A549 (cell line): Measurements from ENCODE around the gene TP53I11. TPM values are rescaled to one million over a fixed set of nuclear protein-coding genes. Genes with fewer than 3 reads are reported as not detected.

ENCODE experiments used
- ATAC-seq, 2 experiments: fragments of 200-7000 bp in 1 of 2; fragments of >200 bp in 1 of 2; cut with Nextera tagmentation in 1 of 2; cut with Tn5 transposase in 1 of 2; 3 replicates each; pipeline versions ENCODE4 v1.8.0 to v1.9.1; 2018 to 2020; ENCODE audit warnings: mild to moderate bottlenecking in 1 of 2, moderate library complexity in 1 of 2
- CTCF ChIA-PET: fragments of 300-600 bp; sonication (Branson Sonifier 250); formaldehyde crosslinking; extraction: SDS; loops from one replicate; lab custom pipeline; 2021; ENCODE audit warnings: antibody characterized with exemption, inconsistent platforms; lab: Yijun Ruan, JAX
- POLR2A ChIA-PET: fragments of 350-600 bp; formaldehyde crosslinking; extraction: SDS; loops from one replicate; lab custom pipeline; 2021; ENCODE audit warnings: antibody characterized with exemption, inconsistent platforms; lab: Yijun Ruan, JAX
- DNase-seq, 2 experiments: peaks; one replicate each; pipeline versions ENCODE4 v3.0.0 to v3.0.0-alpha.2; 2011 to 2016; ENCODE audit warnings: low read depth in 1 of 2, low spot score in 1 of 2
- FAIRE-seq: peaks from 2 replicates; lab custom pipeline; 2011; peaks lifted over from hg19 to GRCh38; lab: Jason Lieb, UNC
- H3K27ac ChIP-seq, 2 experiments: fragments of >200 bp; sonication (Bioruptor Twin); formaldehyde crosslinking; 3 replicates each; pipeline ENCODE4 v1.5.1; 2016 to 2017
- H3K4me1 ChIP-seq: fragments of >200 bp; sonication (Bioruptor Twin); formaldehyde crosslinking; 3 replicates; pipeline ENCODE4 v1.6.1; 2016
- H3K4me2 ChIP-seq: fragments of >200 bp; sonication (Bioruptor Twin); formaldehyde crosslinking; 3 replicates; pipeline ENCODE4 v1.6.1; 2016
- H3K4me3 ChIP-seq: fragments of >200 bp; sonication (Bioruptor Twin); formaldehyde crosslinking; 3 replicates; pipeline ENCODE4 v1.5.1; 2016
- H3K9me3 ChIP-seq: fragments of >200 bp; sonication (Bioruptor Twin); formaldehyde crosslinking; 3 replicates; pipeline ENCODE4 v1.6.1; 2016
- CBX2 ChIP-seq: fragments of 200-600 bp; sonication (generic); IDR thresholded peaks from 2 replicates; pipeline ENCODE4 v1.6.1; 2016; ENCODE audit warnings: low read depth, mild to moderate bottlenecking, borderline replicate concordance
- CEBPB ChIP-seq, 2 experiments: fragments of >200 bp in 1 of 2; sonication (Bioruptor Twin) in 1 of 2; formaldehyde crosslinking in 1 of 2; IDR thresholded peaks; 2 replicates each; pipeline ENCODE4 v1.6.1; 2012 to 2016
- CHD2 ChIP-seq: fragments of 150-350 bp; IDR thresholded peaks from 2 replicates; pipeline ENCODE4 v1.6.1; 2014; ENCODE audit warnings: low read length; ENCODE audit not compliant: partially characterized antibody
- CHD4 ChIP-seq: fragments of 200-600 bp; sonication (generic); IDR thresholded peaks from 2 replicates; pipeline ENCODE4 v1.6.1; 2016; ENCODE audit warnings: antibody characterized with exemption, mild to moderate bottlenecking, borderline replicate concordance
- CTCF ChIP-seq: fragments of >200 bp; sonication (Bioruptor Twin); formaldehyde crosslinking; IDR thresholded peaks from 3 replicates; pipeline ENCODE4 v1.5.1; 2016
- E2F6 ChIP-seq: IDR thresholded peaks from 2 replicates; pipeline ENCODE4 v1.6.1; 2012; ENCODE audit warnings: low read depth, borderline replicate concordance
- EHF ChIP-seq: fragments of 250-450 bp; sonication (Bioruptor Pico); IDR thresholded peaks from 2 replicates; pipeline ENCODE4 v1.5.0; 2020; ENCODE audit warnings: mild to moderate bottlenecking
- ESRRA ChIP-seq: fragments of 150-350 bp; IDR thresholded peaks from 2 replicates; pipeline ENCODE4 v1.6.1; 2014; ENCODE audit warnings: mild to moderate bottlenecking, low read length, borderline replicate concordance
- HDAC2 ChIP-seq: fragments of 200-600 bp; sonication (generic); IDR thresholded peaks from 2 replicates; pipeline ENCODE4 v1.6.1; 2016
- HEYL ChIP-seq: fragments of 250-450 bp; sonication (Bioruptor Pico); IDR thresholded peaks from 2 replicates; pipeline ENCODE4 v1.8.0; 2021; ENCODE audit warnings: mild to moderate bottlenecking, moderate library complexity
- HMGXB4 ChIP-seq: fragments of 250-450 bp; sonication (Bioruptor Pico); IDR thresholded peaks from 2 replicates; pipeline ENCODE4 v1.5.0; 2021; ENCODE audit warnings: mild to moderate bottlenecking, moderate library complexity, borderline replicate concordance
- MAX ChIP-seq: IDR thresholded peaks from 2 replicates; pipeline ENCODE4 v1.6.1; 2012
- MAZ ChIP-seq: fragments of 150-350 bp; IDR thresholded peaks from 2 replicates; pipeline ENCODE4 v1.6.1; 2014; ENCODE audit warnings: antibody characterized with exemption, low read depth, low read length, borderline replicate concordance
- MYC ChIP-seq: IDR thresholded peaks from 2 replicates; pipeline ENCODE4 v1.6.1; 2012; ENCODE audit warnings: mild to moderate bottlenecking, inconsistent platforms, low read length, improper control_type of control experiment, borderline replicate concordance
- NPAS2 ChIP-seq: fragments of 250-450 bp; sonication (Bioruptor Pico); IDR thresholded peaks from 2 replicates; pipeline ENCODE4 v1.8.0; 2022; ENCODE audit warnings: mild to moderate bottlenecking, moderate library complexity, borderline replicate concordance
- NR3C1 ChIP-seq: fragments of >200 bp; sonication (Bioruptor Twin); formaldehyde crosslinking; IDR thresholded peaks from 3 replicates; pipeline ENCODE4 v1.6.1; 2017
- PBX3 ChIP-seq: IDR thresholded peaks from 2 replicates; pipeline ENCODE4 v1.6.1; 2012
- POLR2A ChIP-seq: IDR thresholded peaks from 2 replicates; pipeline ENCODE4 v1.6.1; 2012; ENCODE audit warnings: mild to moderate bottlenecking, low read length
- RAD21 ChIP-seq, 2 experiments: fragments of >200 bp in 1 of 2; sonication (Bioruptor Twin) in 1 of 2; formaldehyde crosslinking in 1 of 2; IDR thresholded peaks in 1 of 2; conservative IDR thresholded peaks in 1 of 2; 2 replicates in 1 of 2; 3 replicates in 1 of 2; pipeline ENCODE4 v1.6.1; 2012 to 2018; ENCODE audit warnings: inconsistent platforms in 1 of 2
- RARB ChIP-seq: fragments of 250-450 bp; sonication (Bioruptor Pico); IDR thresholded peaks from 2 replicates; pipeline ENCODE4 v1.8.0; 2021; ENCODE audit warnings: mild to moderate bottlenecking, moderate library complexity
- SMC3 ChIP-seq: fragments of >200 bp; sonication (Bioruptor Twin); formaldehyde crosslinking; IDR thresholded peaks from 3 replicates; pipeline ENCODE4 v1.6.1; 2018; ENCODE audit warnings: inconsistent platforms
- USF2 ChIP-seq: fragments of 450-650 bp; IDR thresholded peaks from 2 replicates; pipeline ENCODE4 v1.6.1; 2014; ENCODE audit warnings: antibody characterized with exemption
- ZNF302 ChIP-seq: fragments of 250-450 bp; sonication (Bioruptor Pico); IDR thresholded peaks from 2 replicates; pipeline ENCODE4 v1.9.0; 2021; ENCODE audit warnings: inconsistent platforms, mild to moderate bottlenecking, moderate library complexity
- WGBS: methylation state at CpG from one replicate; pipeline ENCODE4 v1.1.6; 2017; ENCODE audit errors: missing lambda C conversion rate; 5-methylcytosine and 5-hydroxymethylcytosine counted together
- polyA plus RNA-seq, 4 experiments: library from polyadenylated mRNA; depleted of rRNA in 3 of 4; stranded (reverse); fragments of >200 nt; fragmentation: RNase III in 1 of 4; extraction: RNeasy Plus Mini Kit Qiagen cat#74134 plus additional on column Dnase treatment in 1 of 4; gene quantifications; 2 replicates in 3 of 4; 3 replicates in 1 of 4; pipeline ENCODE4 v1.2.3, GENCODE V29; 2011 to 2017

Gene TP53I11
- polyA plus RNA-seq, 2 of the 4 experiments (the other 2 are of a cell fraction): 11.2 to 28.2 TPM

GRCh38 chr11:44928816-44929215 is 21.9 kb downstream of the TP53I11 start:
- DNase-seq: no peak
- H3K4me1 ChIP-seq: no peaks in the 10 kb centered on the region
- ATAC-seq: no peak
- no peak overlapping the region for H3K27ac ChIP-seq
- TF ChIP-seq MYC (no peak), ZNF302 (CRISPR knock-in tag) (no peak), RAD21 (conservative IDR thresholded peaks at IDR 0.05 in 1 of 2, IDR thresholded peaks at IDR 0.05 in 1 of 2) (no peak), HDAC2 (no peak), CHD4 (no peak), E2F6 (no peak)
- POLR2A ChIA-PET: no interaction called here
- no peak for FAIRE-seq
- no peak overlapping the region for H3K4me2 ChIP-seq
- no peak overlapping the region for H3K4me3 ChIP-seq
- 63% methylated on average over 4 of the region's 4 CpGs for WGBS
- H3K9me3 ChIP-seq: no peaks in the 10 kb centered on the region
- CTCF ChIA-PET: interaction anchor here (1.1 to 24.5 kb wide), 13 partner anchors 12 to 411 kb away, joined by 3 to 1740 read pairs (median 7); no protein-coding TSS in a partner anchor

- WGBS: 90% methylated on average over 4 of the region's 4 CpGs
- ChIA-PET POLR2A (no interaction called here), CTCF (interaction anchor here (0.8 to 24.5 kb wide), 23 partner anchors 11 to 412 kb away, joined by 3 to 1740 read pairs (median 5); no protein-coding TSS in a partner anchor)
- H3K4me3 ChIP-seq: no peak overlapping the region
- TF ChIP-seq HEYL (CRISPR knock-in tag) (no peak), EHF (CRISPR knock-in tag) (no peak), NR3C1 (no peak), ESRRA (no peak), E2F6 (no peak), HDAC2 (no peak), MAZ (no peak)
- no peak overlapping the region for H3K27ac ChIP-seq
- DNase-seq (no peak), ATAC-seq (no peak), FAIRE-seq (no peak)
- no peaks in the 10 kb centered on the region for H3K9me3 ChIP-seq
- no peaks in the 10 kb centered on the region for H3K4me1 ChIP-seq
- no peak overlapping the region for H3K4me2 ChIP-seq
Observed at GRCh38 chr11:44928144-44928543, 22.5 kb downstream of the TP53I11 start.

GRCh38 chr11:44927174-44927661 is 23.5 kb downstream of the TP53I11 start:
- ChIA-PET CTCF (interaction anchor here (0.6 to 24.5 kb wide), 70 partner anchors 10 to 840 kb away, joined by 3 to 1740 read pairs (median 4); partner anchors contain the start of gene SYT13), POLR2A (interaction anchor here (0.8 kb wide), 1 partner anchor 9 kb away, joined by 3 read pairs; no protein-coding TSS in a partner anchor)
- DNase-seq: peak; percentile 79 to 84
- peak; percentile 86 to 93 for ATAC-seq
- TF ChIP-seq SMC3 (peak; percentile 84), CBX2 (no peak), RAD21 (conservative IDR thresholded peaks at IDR 0.05 in 1 of 2, IDR thresholded peaks at IDR 0.05 in 1 of 2) (peak; percentile 83 to 89), RARB (no peak), CTCF (peak; percentile 91), HEYL (CRISPR knock-in tag) (no peak)
- WGBS: 11% methylated on average over 16 of the region's 16 CpGs
- H3K9me3 ChIP-seq: no peaks in the 10 kb centered on the region
- peak overlapping the region; percentile 72 for H3K4me2 ChIP-seq
- H3K4me1 ChIP-seq: no peaks in the 10 kb centered on the region
- H3K4me3 ChIP-seq: no peak overlapping the region
- FAIRE-seq: no peak
- no peak overlapping the region for H3K27ac ChIP-seq

- no peak overlapping the region for H3K4me3 ChIP-seq
- no peak for FAIRE-seq
- CTCF ChIA-PET: interaction anchor here (0.8 to 24.5 kb wide), 24 partner anchors 9 to 413 kb away, joined by 3 to 1740 read pairs (median 5); no protein-coding TSS in a partner anchor
- H3K9me3 ChIP-seq: no peaks in the 10 kb centered on the region
- DNase-seq: no peak
- POLR2A ChIA-PET: no interaction called here
- H3K27ac ChIP-seq: no peak overlapping the region
- no peaks in the 10 kb centered on the region for H3K4me1 ChIP-seq
- ATAC-seq: no peak
- WGBS: 69% methylated on average over 8 of the region's 8 CpGs
- no peak overlapping the region for H3K4me2 ChIP-seq
- TF ChIP-seq SMC3 (no peak), CEBPB (IDR thresholded peaks at IDR 0.05) (no peak), EHF (CRISPR knock-in tag) (no peak), MAX (no peak), HDAC2 (no peak), HMGXB4 (no peak), NPAS2 (CRISPR knock-in tag) (no peak), PBX3 (no peak), USF2 (no peak), CHD2 (no peak), POLR2A (no peak)
Observed at GRCh38 chr11:44926036-44926435, 24.6 kb downstream of the TP53I11 start.
